ENCODE measurements around the gene GLI3.

The GLI3 gene

DNA sequence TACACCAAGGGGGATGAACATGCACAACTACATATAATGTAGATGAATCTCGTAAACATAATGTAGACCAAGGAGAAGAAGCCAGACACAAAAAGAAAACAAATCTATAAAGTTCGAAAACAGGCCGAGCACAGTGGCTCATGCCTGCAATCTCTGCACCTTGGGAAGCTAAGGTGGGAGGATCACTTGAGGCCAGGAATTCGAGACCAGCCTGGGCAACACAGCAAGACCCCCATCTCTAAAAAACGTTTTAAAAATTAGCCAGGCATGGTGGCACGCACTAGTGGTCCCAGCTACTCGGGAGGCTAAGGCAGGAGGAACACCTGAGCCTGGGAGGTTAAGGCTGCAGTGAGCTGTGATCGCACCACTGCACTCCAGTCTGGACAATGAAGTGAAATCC, 68.5 kb downstream of the GLI3 start:
- DNase-seq, result no peak

DNA sequence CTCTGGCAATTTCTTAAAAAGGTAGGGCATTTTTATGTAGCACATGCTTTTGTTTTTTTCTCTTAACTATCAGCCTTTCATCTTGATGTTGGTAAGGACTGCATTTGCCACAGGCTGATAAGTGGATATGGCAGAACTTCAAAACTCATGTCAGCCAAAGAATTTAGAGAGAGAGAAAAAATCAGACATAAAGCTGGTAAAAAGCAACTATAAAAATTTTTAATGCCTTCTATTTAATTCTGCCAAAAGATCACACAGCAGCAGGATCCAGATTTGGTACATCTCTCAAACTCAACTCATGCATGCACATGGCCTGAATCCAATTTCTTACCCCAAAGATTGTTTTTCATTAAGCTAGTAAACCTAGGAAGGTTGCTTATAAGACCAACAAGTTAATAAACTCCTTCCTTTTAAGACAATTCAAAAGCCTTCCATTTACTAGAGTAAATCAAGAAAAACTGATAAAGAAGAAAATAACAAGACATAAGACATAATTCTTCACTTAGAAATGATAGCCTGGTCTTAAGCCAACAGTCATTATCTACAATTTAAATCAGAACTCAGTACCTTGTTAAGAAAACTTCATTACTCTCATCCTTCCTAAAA, 69.3 kb downstream of the GLI3 start:
- no peak for DNase-seq

GRCh38 chr7:42167206-42167605, 69.8 kb downstream of the GLI3 start:
- no peak for DNase-seq

DNA sequence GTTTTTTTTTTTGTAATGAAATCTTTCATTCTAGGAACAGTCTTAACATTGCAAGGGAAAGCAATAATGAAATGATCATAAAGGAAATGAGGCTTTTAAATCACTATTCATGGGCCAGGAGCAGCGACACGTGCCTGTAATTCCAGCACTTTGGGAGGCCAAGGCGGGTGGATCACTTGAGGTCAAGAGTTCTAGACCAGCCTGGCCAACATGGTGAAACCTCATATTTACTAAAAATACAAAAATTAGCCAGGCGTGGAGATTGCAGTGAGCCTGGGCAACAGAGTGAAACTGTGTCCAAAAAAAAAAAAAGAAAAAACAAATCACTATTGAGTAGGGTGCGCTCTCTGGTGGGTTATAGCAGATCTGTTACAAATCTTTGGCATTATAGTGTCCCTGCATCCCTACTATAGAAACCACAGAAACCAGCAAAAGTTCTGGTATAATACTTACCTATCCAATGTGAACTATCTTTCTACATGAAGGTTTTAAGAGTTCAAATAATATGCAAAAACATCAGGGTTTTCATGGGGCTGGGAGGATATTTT, 72.1 kb downstream of the GLI3 start:
- no peak for DNase-seq

DNA sequence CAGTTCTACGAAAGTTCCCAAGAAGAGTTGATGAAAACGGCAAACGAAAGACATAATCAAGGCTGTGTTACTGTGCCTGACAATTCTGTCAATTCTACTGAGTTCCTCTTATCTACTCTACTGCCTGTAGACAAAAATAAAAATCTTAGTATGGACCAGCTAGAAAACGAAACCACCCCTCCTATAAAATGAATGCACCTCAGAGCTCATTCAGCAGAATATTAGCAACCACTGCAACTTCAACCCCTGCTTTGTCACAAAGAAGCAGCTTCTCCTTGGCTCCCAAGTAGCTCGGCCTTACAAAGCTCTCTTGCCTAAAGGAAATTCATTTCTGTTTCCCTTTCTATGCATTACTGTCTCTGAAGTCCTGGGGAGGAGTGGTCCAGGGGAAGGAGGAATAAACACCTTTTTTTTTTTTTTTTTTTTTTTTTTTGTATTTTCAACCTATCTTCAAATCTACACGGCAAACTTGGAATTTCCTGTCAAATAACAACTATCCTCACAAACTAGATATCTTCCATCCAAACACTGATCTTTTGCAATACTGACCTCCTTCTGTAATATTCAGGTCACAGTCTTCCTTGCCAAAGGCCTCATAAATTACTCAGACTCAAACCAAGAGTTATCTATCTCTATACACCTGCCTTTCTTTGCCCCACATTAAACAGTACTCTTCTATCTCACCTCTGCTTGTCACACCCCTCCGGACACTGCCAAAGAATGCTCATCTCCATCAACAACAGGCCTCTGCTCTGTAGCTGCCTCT, 74.3 kb downstream of the GLI3 start:
- no peak for DNase-seq

GRCh38 chr7:42161719-42162118, 75.3 kb downstream of the GLI3 start:
- no peak for DNase-seq

DNA sequence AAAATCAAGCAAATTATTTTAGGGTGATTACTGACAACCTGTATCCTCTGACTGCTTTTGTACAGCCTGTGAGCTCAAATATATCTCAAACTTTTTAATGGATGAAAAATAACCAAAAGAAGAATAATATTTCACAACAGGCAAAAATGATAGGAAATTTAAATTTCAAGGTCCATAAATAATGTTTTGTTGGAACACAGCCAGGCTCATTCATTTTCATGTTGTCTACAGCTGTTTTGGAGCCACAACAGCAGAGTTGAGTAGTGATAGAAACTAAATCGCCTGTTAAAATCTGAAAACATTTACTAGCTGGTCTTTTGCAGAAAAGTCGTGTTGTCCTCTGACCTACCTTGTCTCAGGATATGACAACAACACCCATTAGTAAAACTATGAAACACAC, 75.9 kb downstream of the GLI3 start:
- no peak for DNase-seq

- no peak for DNase-seq
Observed at GRCh38 chr7:42159130-42159529, 77.9 kb downstream of the GLI3 start.

DNA sequence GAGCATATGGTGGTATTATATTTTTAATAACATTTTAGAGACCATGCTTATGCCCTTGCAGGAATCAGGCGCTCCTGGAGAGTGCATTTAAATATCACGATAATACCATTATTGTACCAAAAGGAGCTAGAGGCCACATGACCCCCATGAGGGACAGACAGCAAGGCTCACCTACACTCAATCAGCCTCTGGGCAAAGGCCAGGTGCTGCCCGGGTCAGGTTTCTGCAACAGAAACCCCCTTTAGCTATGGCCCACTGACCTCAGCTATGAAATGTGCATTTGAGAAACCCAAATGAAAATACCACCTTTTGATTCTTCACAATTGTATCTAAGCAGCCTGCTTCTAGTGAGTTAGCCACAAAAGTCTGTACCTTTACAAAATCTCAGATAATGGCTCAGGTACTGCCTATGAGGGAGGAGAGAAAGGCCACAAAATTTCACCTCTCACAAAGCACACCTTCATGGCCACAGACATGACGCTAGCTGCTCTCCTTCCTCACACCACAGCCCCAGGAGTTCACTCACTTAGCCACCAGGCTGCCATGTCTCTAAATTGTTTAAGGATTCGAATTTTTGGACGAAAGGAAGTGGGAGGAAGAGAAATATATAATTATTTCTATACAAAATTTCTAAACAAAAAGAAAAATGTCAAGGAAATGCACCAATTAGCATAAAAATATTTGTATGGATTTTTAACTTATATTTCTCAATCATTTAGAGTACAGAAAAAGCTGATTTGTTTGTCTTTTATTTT, 79.9 kb downstream of the GLI3 start:
- DNase-seq, result no peak

DNA sequence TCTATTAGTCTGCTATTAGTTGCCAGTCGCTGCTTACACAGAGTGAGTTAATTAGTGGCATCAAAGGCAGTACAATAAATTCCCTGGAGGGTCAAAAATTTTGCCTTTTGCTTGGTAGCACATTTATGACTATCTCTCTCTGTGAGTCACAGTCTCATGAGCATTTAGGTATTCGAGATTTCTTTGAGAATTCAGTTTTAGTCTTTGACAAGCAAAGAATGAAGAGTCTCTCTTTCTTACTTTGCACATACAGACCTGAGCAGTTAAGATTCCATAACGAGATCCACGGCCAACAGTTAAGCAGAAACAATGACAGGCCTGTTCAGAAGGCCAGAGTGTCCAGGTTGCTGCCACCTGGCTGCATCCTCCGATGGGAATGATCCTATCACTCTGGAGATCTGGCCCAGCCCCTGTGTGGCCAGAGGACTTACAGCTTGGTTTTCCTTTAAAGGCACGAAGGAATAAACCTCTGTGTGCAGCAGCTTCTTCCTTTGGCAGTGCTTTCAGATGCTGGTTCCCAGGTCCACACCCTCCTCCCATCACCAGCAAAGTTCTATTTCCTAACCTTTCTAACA, 80.6 kb downstream of the GLI3 start:
- DNase-seq, result no peak

DNA sequence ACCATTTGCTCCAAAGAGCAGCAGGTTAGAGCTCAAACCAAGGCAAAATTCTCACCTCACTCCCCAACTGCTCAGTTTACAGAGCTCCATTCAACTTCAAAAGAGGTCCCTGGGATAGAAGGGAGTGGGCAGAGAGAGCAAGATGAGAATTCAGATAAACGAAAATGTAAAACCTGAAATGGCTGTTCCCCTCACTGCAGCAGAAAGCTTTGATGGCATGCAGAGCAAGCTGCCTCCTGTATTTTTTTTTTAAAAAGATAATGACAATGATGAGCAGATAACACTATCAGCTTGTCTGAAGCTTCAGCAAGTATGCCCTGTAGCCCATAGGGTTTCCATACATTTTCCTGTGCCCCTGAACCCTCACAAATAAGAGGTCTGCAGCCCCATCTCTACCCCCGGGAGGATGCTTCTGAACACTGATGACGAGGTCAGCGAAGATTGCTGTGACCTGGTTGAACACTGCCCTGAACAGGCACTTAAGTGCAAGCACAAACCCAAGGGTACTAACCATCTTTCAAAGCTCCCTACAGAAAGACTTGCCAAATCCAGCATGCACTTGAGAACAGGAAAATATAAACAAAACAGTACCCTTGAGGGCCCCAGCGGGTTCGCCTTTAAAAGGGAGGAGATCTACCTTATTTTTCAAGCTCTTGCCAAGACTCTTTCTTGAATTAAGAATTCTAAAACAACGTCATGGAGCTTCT, 81.3 kb downstream of the GLI3 start:
- no peak for DNase-seq

DNA sequence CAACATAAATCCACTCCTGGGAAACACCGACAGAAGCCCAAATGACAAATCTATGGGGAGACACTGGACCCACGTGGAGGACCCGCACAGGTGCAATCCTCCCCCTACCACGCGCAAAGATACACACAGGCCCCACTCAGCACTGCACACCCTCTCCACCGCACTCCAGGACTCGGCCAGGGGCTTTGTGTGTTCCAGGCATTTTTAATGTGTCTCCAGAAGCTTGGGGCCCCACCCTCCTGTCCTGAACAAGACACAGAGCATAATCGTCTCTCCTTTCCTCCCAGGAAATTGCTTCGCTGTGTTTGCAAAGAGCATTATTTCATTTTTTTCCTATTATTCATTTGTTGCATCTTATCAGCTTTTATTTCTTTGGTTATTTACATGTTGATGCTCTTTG, 82.8 kb downstream of the GLI3 start:
- DNase-seq, result no peak

- no peak for DNase-seq
Observed at GRCh38 chr7:42152329-42153205, 84.4 kb downstream of the GLI3 start.

- DNase-seq, result no peak
Observed at GRCh38 chr7:42151309-42151708, 85.7 kb downstream of the GLI3 start.

GRCh38 chr7:42145539-42145938, 91.5 kb downstream of the GLI3 start:
- DNase-seq, result no peak

- no peak for DNase-seq
Observed at GRCh38 chr7:42144604-42145003, 92.4 kb downstream of the GLI3 start.

GRCh38 chr7:42143711-42144600, 93.1 kb downstream of the GLI3 start:
- no peak for DNase-seq

DNA sequence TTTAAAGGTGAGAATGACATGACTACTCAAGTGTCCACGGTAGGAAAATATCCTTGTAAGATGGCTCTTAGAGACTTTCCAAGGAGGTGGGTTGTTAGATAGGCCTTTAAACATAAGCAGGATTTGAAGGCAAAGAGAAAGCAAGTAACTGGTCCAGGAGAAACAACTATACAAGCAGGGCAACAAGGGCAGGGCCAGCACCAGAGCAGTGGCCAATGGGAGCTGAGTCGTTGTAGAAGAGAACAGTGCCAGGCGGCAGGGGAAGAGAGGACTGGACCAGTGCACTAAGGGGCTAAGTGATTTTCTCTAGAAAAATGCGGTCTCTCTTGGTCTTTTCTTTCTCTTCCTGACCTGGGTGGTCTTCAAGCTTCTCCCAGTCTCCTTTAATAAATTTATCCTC, 94.9 kb downstream of the GLI3 start:
- no peak for DNase-seq

GRCh38 chr7:42139751-42140150, 97.3 kb downstream of the GLI3 start:
- DNase-seq, result no peak

DNA sequence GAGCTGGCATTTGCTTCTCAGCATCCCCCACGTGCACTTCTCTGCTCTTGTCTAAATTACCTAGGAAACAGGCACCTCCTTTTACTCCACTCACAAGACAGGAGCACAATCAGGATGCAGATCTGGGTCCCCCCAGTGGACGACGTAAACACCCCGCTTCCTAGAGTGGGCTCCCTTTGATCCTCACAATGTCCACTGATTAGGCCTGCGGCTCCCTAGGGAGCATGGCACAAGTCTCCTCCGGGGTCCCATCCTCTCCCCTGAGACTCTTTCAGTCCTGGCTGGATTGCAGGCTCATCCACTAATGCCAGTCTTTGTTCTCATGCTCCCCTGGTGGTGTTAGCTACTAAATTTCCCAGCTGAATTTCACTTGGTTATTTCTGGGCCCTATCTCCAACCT, 98.3 kb downstream of the GLI3 start:
- no peak for DNase-seq

DNA sequence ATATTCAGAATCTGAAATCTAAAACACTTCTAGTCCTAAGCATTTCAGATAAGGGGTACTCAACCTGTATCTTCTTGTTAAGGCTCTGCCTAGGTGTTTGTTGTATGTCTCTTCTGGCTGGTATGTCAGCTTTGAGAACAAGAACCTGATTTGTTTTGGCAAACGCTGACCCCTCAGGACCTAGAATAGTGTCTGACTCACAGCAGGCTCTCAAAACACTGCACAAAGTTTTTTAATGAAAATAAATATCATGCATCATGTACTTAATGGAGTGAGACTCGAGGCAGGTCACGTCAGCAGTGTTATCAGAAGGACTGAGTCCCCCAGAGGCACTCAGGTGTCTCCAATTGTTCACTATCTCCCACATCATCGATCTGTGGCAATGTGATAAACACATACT, 99.1 kb downstream of the GLI3 start:
- no peak for DNase-seq
